HepG2 (cell line): ENCODE results near the gene PRRT1B. TPM values are rescaled to one million over a fixed set of nuclear protein-coding genes. Genes with fewer than 3 reads are reported as not detected.
A peak's percentile ranks its signal among the peaks of the same experiment; 100 is the strongest.

Experiments used
- CENPT ChIP-seq: sonication (generic); formaldehyde crosslinking; IDR thresholded peaks from 2 replicates; pipeline ENCODE4 v1.8.0; 2022; ENCODE audit warnings: low read depth, mild to moderate bottlenecking, moderate library complexity, missing genetic modification reagents
- DNMT1 ChIP-seq: sonication (generic); formaldehyde crosslinking; IDR thresholded peaks from 2 replicates; pipeline ENCODE4 v1.5.1; 2020; ENCODE audit warnings: mild to moderate bottlenecking, missing genetic modification reagents
- GATAD2A ChIP-seq: IDR thresholded peaks from 2 replicates; pipeline ENCODE4 v1.6.1; 2016
- KDM4B ChIP-seq: sonication (generic); formaldehyde crosslinking; IDR thresholded peaks from 2 replicates; pipeline ENCODE4 v1.4.0; 2020; ENCODE audit warnings: missing genetic modification reagents
- KLF13 ChIP-seq: sonication (generic); formaldehyde crosslinking; IDR thresholded peaks from 2 replicates; pipeline ENCODE4 v1.4.0; 2020; ENCODE audit warnings: mild to moderate bottlenecking, missing genetic modification reagents
- NFKBIZ ChIP-seq: IDR thresholded peaks from 2 replicates; pipeline ENCODE4 v1.6.1; 2018; ENCODE audit warnings: missing genetic modification reagents, missing compliant biosample characterization
- NRL ChIP-seq: sonication (generic); formaldehyde crosslinking; IDR thresholded peaks from 2 replicates; pipeline ENCODE4 v1.5.0; 2020; ENCODE audit warnings: missing genetic modification reagents, mild to moderate bottlenecking, moderate library complexity, borderline replicate concordance
- YEATS2 ChIP-seq: sonication (generic); formaldehyde crosslinking; IDR thresholded peaks from 2 replicates; pipeline ENCODE4 v1.4.0; 2020; ENCODE audit warnings: missing genetic modification reagents, borderline replicate concordance
- YY1 ChIP-seq: IDR thresholded peaks from 2 replicates; pipeline ENCODE4 v1.6.1; 2011; ENCODE audit warnings: low read length, low read depth, moderate library complexity, mild to moderate bottlenecking; ENCODE audit not compliant: insufficient read depth, insufficient replicate concordance
- ZEB1 ChIP-seq: IDR thresholded peaks from 2 replicates; pipeline ENCODE4 v1.6.1; 2012; ENCODE audit warnings: mild to moderate bottlenecking, low read depth, inconsistent platforms; ENCODE audit not compliant: insufficient replicate concordance
- ZFYVE20 ChIP-seq: sonication (generic); formaldehyde crosslinking; IDR thresholded peaks from 2 replicates; pipeline ENCODE4 v1.8.0; 2023; ENCODE audit warnings: low read depth, mild to moderate bottlenecking, moderate library complexity, missing genetic modification reagents, borderline replicate concordance
- ZKSCAN8 ChIP-seq: IDR thresholded peaks from 2 replicates; pipeline ENCODE4 v1.6.1; 2016; ENCODE audit warnings: borderline replicate concordance, missing genetic modification reagents, missing compliant biosample characterization
- ZNF138 ChIP-seq: sonication (generic); formaldehyde crosslinking; IDR thresholded peaks from 2 replicates; pipeline ENCODE4 v1.5.0; 2020; ENCODE audit warnings: mild to moderate bottlenecking, low read depth, missing genetic modification reagents
- ZNF276 ChIP-seq: sonication (generic); formaldehyde crosslinking; IDR thresholded peaks from 2 replicates; pipeline ENCODE4 v1.4.0; 2020; ENCODE audit warnings: mild to moderate bottlenecking, low read depth, missing genetic modification reagents
- ZNF530 ChIP-seq: sonication (generic); formaldehyde crosslinking; IDR thresholded peaks from 2 replicates; pipeline ENCODE4 v1.5.0; 2020; ENCODE audit warnings: low read depth, mild to moderate bottlenecking, missing genetic modification reagents
- ZNF619 ChIP-seq: sonication (generic); formaldehyde crosslinking; IDR thresholded peaks from 2 replicates; pipeline ENCODE4 v1.4.0; 2020; ENCODE audit warnings: mild to moderate bottlenecking, missing genetic modification reagents
- ZNF678 ChIP-seq: sonication (generic); formaldehyde crosslinking; IDR thresholded peaks from 2 replicates; pipeline ENCODE4 v1.4.0; 2020; ENCODE audit warnings: mild to moderate bottlenecking, missing genetic modification reagents
- ZNF83 ChIP-seq: sonication (generic); formaldehyde crosslinking; IDR thresholded peaks from 2 replicates; pipeline ENCODE4 v1.4.0; 2020; ENCODE audit warnings: missing genetic modification reagents, mild to moderate bottlenecking, borderline replicate concordance
- polyA plus RNA-seq, 8 experiments: library from polyadenylated mRNA; depleted of rRNA in 3 of 8; stranded (reverse) in 7 of 8; unstranded in 1 of 8; fragments of >200 nt; fragmentation: Illumina TruSeq in 4 of 8; extraction: Trizol in 4 of 8; gene quantifications; 2 replicates each; pipeline versions ENCODE4 v1.2.1 to v1.2.3, GENCODE V29; 2011 to 2016; ENCODE audit warnings: low read depth in 4 of 8, missing spikeins in 1 of 8, mixed read lengths in 1 of 8; ENCODE audit not compliant: insufficient read depth in 1 of 8
- total RNA-seq, 5 experiments: library from RNA; depleted of rRNA; stranded (reverse); fragments of >200 nt; fragmentation: Illumina TruSeq; extraction: Trizol; gene quantifications; 2 replicates each; pipeline ENCODE4 v1.2.3, GENCODE V29; 2016; ENCODE audit warnings: low read depth in 1 of 5
- TF ChIP-seq, protein P1 (sequence below): IDR thresholded peaks from 2 replicates; pipeline ENCODE4 v1.6.1; 2012; ENCODE audit warnings: inconsistent platforms
- TF ChIP-seq, protein P2 (sequence below): sonication (generic); formaldehyde crosslinking; IDR thresholded peaks from 2 replicates; pipeline ENCODE4 v1.5.1; 2020; ENCODE audit warnings: mild to moderate bottlenecking, missing genetic modification reagents, moderate library complexity

PRRT1B gene
- total and polyA plus RNA-seq, 2 of the 13 experiments (the other 11 are each of a cell fraction or from before 2014, with no cell fraction given): not detected

DNA sequence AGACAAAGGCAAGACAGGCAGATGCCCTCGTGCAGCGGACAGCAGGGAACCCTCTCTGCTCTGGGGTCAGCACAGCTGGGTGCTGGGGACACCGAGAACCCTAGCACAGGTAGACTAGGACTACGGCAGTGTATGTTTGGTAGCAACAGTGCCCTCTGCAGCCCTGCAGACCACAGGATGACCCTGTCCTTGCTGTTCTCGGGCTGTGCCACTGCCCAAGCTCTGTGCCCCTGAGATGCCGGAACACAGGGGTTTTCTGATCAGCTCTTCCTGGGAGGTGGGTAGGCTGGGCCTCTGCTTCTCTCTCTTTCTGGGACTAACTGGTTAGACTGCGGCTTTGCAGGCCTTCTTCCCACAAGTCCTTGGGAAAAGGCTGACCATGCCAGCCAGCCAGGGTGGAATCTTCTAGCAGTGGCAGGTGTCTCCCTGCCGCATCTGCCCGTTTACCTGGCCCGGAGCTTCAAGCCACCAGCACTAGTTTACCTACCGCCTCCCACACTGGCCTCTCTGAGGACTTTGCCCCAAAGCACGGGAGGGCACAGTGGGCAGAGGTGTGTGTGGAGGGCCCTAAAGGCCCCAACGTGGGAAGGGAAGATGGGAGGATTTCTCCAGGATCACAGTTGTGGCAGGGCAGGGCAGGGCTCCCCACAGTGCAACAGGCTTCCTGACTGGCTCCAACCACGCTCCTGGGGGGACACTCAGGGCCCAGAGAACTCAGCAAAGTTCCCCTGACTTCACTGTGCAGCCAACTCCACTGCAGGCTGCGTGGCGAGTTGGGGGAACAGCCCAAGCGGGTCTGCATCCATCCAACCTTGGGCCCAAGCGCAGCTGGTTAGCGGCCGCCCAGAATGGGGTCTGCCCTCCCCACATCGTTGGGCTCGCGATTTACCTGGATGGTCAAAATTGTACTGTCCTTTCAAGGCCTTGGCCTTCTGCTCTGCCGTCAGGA lies 15.5 kb upstream of the PRRT1B start (continued):
- TF ChIP-seq GATAD2A (no peak), CENPT (no peak), KDM4B (CRISPR knock-in tag) (no peak), ZEB1 (no peak), KLF13 (no peak), ZNF678 (no peak), ZFYVE20 (CRISPR knock-in tag) (no peak), YEATS2 (CRISPR knock-in tag) (peak; percentile 44; the same call in 1 of the 2 replicates), ZNF138 (CRISPR knock-in tag) (no peak), ZNF276 (no peak), NFKBIZ (no peak), YY1 (no peak), ZNF530 (CRISPR knock-in tag) (no peak), DNMT1 (peak; percentile 31; the same call in 1 of the 2 replicates), ZNF83 (CRISPR knock-in tag) (peak; percentile 64; the same call in 1 of the 2 replicates), ZNF619 (CRISPR knock-in tag) (no peak), NRL (peak; percentile 67; the same call in 1 of the 2 replicates), ZKSCAN8 (CRISPR knock-in tag) (no peak)
- TF ChIP-seq, protein P1, sequence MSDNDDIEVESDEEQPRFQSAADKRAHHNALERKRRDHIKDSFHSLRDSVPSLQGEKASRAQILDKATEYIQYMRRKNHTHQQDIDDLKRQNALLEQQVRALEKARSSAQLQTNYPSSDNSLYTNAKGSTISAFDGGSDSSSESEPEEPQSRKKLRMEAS: peak; percentile 12; the same call in 1 of the 2 replicates
- TF ChIP-seq, protein P2, sequence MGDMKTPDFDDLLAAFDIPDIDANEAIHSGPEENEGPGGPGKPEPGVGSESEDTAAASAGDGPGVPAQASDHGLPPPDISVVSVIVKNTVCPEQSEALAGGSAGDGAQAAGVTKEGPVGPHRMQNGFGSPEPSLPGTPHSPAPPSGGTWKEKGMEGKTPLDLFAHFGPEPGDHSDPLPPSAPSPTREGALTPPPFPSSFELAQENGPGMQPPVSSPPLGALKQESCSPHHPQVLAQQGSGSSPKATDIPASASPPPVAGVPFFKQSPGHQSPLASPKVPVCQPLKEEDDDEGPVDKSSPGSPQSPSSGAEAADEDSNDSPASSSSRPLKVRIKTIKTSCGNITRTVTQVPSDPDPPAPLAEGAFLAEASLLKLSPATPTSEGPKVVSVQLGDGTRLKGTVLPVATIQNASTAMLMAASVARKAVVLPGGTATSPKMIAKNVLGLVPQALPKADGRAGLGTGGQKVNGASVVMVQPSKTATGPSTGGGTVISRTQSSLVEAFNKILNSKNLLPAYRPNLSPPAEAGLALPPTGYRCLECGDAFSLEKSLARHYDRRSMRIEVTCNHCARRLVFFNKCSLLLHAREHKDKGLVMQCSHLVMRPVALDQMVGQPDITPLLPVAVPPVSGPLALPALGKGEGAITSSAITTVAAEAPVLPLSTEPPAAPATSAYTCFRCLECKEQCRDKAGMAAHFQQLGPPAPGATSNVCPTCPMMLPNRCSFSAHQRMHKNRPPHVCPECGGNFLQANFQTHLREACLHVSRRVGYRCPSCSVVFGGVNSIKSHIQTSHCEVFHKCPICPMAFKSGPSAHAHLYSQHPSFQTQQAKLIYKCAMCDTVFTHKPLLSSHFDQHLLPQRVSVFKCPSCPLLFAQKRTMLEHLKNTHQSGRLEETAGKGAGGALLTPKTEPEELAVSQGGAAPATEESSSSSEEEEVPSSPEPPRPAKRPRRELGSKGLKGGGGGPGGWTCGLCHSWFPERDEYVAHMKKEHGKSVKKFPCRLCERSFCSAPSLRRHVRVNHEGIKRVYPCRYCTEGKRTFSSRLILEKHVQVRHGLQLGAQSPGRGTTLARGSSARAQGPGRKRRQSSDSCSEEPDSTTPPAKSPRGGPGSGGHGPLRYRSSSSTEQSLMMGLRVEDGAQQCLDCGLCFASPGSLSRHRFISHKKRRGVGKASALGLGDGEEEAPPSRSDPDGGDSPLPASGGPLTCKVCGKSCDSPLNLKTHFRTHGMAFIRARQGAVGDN (CRISPR knock-in tag): peak; percentile 82
